ENCODE data around the gene ACO1.

Gene ACO1

GRCh38 chr9:32456564-32456963 lies 72.1 kb downstream of the ACO1 start:
- H3K79me2 ChIP-seq (ENCODE audit: insufficient read depth, low read length): no peaks in the 10 kb centered on the region
- H3K27me3 ChIP-seq (ENCODE audit: insufficient read depth, low read length, poor library complexity, severe bottlenecking): no peaks in the 10 kb centered on the region
- H3K4me3 ChIP-seq (ENCODE audit: low read length, poor library complexity, severe bottlenecking): no peak overlapping the region
- H3K9ac ChIP-seq (ENCODE audit: low read depth, low read length, poor library complexity, severe bottlenecking): no peak overlapping the region
- no peak overlapping the region for H2AFZ ChIP-seq (ENCODE audit: low read length)
- no peaks in the 10 kb centered on the region for H4K20me1 ChIP-seq (ENCODE audit: insufficient read depth, low read length, poor library complexity, severe bottlenecking)
- no peak overlapping the region for H3K4me2 ChIP-seq (ENCODE audit: low read depth, low read length, poor library complexity, severe bottlenecking)
- no peak for TF ChIP-seq EZH2phosphoT487 (IDR thresholded peaks at IDR 0.05; ENCODE audit: borderline replicate concordance)
- TF ChIP-seq, protein P1, sequence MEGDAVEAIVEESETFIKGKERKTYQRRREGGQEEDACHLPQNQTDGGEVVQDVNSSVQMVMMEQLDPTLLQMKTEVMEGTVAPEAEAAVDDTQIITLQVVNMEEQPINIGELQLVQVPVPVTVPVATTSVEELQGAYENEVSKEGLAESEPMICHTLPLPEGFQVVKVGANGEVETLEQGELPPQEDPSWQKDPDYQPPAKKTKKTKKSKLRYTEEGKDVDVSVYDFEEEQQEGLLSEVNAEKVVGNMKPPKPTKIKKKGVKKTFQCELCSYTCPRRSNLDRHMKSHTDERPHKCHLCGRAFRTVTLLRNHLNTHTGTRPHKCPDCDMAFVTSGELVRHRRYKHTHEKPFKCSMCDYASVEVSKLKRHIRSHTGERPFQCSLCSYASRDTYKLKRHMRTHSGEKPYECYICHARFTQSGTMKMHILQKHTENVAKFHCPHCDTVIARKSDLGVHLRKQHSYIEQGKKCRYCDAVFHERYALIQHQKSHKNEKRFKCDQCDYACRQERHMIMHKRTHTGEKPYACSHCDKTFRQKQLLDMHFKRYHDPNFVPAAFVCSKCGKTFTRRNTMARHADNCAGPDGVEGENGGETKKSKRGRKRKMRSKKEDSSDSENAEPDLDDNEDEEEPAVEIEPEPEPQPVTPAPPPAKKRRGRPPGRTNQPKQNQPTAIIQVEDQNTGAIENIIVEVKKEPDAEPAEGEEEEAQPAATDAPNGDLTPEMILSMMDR (conservative IDR thresholded peaks at IDR 0.05; ENCODE audit: low read length): no peak
- H3K9me2 ChIP-seq (replicated peaks; ENCODE audit: low read depth, low read length): no peaks in the 10 kb centered on the region
- H3K36me3 ChIP-seq (ENCODE audit: insufficient read depth, low read length): peaks cover 20% of the 10 kb centered on the region; the same call in 1 of the 2 replicates
- no peaks in the 10 kb centered on the region for H3F3A ChIP-seq (ENCODE audit: low read depth)
- no peaks in the 10 kb centered on the region for H3K9me3 ChIP-seq (ENCODE audit: insufficient read depth, low read depth, low read length)
- no peaks in the 10 kb centered on the region for H3K4me1 ChIP-seq (ENCODE audit: insufficient read depth, low read length, poor library complexity, severe bottlenecking)

DNA sequence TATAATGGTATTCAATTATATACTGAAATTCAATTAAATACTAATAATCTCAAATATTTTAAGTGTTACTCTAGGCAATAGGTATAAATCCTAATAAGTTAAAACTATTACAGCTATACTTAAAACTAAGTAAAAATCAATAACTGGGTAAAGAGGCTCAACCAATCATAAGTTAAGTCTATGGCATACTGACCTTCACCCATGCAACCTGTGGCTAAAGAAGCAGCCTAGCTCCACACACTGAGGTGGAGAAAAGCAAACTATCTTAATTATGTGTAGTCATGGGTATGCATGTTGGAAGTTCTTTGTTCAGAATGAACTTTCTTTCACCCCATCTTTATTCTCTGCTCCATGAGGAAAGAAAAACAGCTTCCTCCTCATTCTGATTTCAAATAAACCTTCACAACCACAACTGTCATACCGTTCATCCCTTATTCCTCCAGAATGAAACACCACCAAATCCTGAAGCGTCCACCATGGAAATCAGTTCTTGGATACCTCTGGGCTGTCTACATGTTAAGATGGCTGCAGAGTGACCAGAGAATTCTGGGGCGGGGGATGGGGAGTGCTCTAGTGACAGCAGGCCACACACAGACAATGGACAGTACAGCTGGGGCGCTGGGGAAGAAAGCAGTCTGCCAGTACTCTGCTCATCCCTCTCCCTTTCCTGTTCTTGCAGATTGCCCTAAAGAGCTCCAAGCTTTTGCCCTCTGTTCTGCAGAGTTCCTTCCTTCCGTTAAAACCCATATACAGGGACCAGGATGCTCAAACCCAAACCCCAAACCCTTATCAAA lies 79.3 kb downstream of the ACO1 start:
- H2AFZ ChIP-seq (ENCODE audit: low read length): no peak overlapping the region
- H3F3A ChIP-seq (ENCODE audit: low read depth): no peaks in the 10 kb centered on the region
- peaks cover 6% of the 10 kb centered on the region; the same call in 1 of the 2 replicates for H3K36me3 ChIP-seq (ENCODE audit: insufficient read depth, low read length)
- no peaks in the 10 kb centered on the region for H3K9me3 ChIP-seq (ENCODE audit: insufficient read depth, low read depth, low read length)
- no peaks in the 10 kb centered on the region for H3K9me2 ChIP-seq (replicated peaks; ENCODE audit: low read depth, low read length)
- H3K4me2 ChIP-seq (ENCODE audit: low read depth, low read length, poor library complexity, severe bottlenecking): no peak overlapping the region
- H3K9ac ChIP-seq (ENCODE audit: low read depth, low read length, poor library complexity, severe bottlenecking): no peak overlapping the region
- no peaks in the 10 kb centered on the region for H3K27me3 ChIP-seq (ENCODE audit: insufficient read depth, low read length, poor library complexity, severe bottlenecking)
- no peaks in the 10 kb centered on the region for H3K79me2 ChIP-seq (ENCODE audit: insufficient read depth, low read length)
- H3K4me1 ChIP-seq (ENCODE audit: insufficient read depth, low read length, poor library complexity, severe bottlenecking): no peaks in the 10 kb centered on the region
- H3K4me3 ChIP-seq (ENCODE audit: low read length, poor library complexity, severe bottlenecking): no peak overlapping the region
- TF ChIP-seq, protein P1 (conservative IDR thresholded peaks at IDR 0.05; ENCODE audit: low read length): no peak
- TF ChIP-seq EZH2phosphoT487 (IDR thresholded peaks at IDR 0.05; ENCODE audit: borderline replicate concordance): no peak
- no peaks in the 10 kb centered on the region for H4K20me1 ChIP-seq (ENCODE audit: insufficient read depth, low read length, poor library complexity, severe bottlenecking)

DNA sequence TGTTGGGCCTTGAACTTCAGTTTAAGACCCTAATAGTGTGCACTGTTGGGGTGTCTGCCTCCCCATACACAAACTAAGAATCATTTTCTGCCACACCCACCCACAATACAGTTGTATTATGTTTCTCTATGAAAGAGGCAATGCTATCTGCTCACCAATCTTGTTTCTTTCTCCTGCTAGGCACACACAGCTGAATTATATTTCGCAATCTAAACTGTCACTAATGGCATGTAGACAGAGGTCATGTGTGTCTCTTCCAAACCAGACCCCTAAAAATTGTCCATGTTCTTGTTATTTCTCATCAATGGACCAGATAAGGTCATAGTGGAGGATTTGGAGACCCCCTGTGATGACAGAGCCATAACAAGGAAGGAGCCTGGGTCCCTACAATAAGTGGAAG lies 84.3 kb downstream of the ACO1 start:
- Histone ChIP-seq H3K9ac (ENCODE audit: low read depth, low read length, poor library complexity, severe bottlenecking) (no peak overlapping the region), H3K9me3 (ENCODE audit: insufficient read depth, low read depth, low read length) (no peaks in the 10 kb centered on the region), H3K27me3 (ENCODE audit: insufficient read depth, low read length, poor library complexity, severe bottlenecking) (no peaks in the 10 kb centered on the region), H3K9me2 (replicated peaks; ENCODE audit: low read depth, low read length) (no peaks in the 10 kb centered on the region), H3K4me3 (ENCODE audit: low read length, poor library complexity, severe bottlenecking) (no peak overlapping the region), H3K79me2 (ENCODE audit: insufficient read depth, low read length) (no peaks in the 10 kb centered on the region), H3K4me1 (ENCODE audit: insufficient read depth, low read length, poor library complexity, severe bottlenecking) (no peaks in the 10 kb centered on the region), H4K20me1 (ENCODE audit: insufficient read depth, low read length, poor library complexity, severe bottlenecking) (no peaks in the 10 kb centered on the region), H3K4me2 (ENCODE audit: low read depth, low read length, poor library complexity, severe bottlenecking) (no peak overlapping the region), H2AFZ (ENCODE audit: low read length) (no peak overlapping the region), H3F3A (ENCODE audit: low read depth) (no peaks in the 10 kb centered on the region), H3K36me3 (ENCODE audit: insufficient read depth, low read length) (peaks cover 9% of the 10 kb centered on the region; the same call in 1 of the 2 replicates)
- TF ChIP-seq, protein P1 (conservative IDR thresholded peaks at IDR 0.05; ENCODE audit: low read length): no peak
- TF ChIP-seq EZH2phosphoT487 (IDR thresholded peaks at IDR 0.05; ENCODE audit: borderline replicate concordance): no peak

All from Loucy (cell line).